Tongue (tissue), 1 donor: ENCODE results near the gene RPS4Y2. TPM values are rescaled to one million over a fixed set of nuclear protein-coding genes. Genes with fewer than 3 reads are reported as not detected.

Source experiments
- total RNA-seq: library from RNA; depleted of rRNA; stranded (reverse); fragments of >200 nt; gene quantifications from one replicate; pipeline ENCODE4 v1.2.3, GENCODE V29; 2014

Gene RPS4Y2
- total RNA-seq, 1 donor from 2014 or later: not detected

Other genes with a start within 250 kb of the RPS4Y2 start
- gene EIF1AY, start 180.3 kb upstream of the RPS4Y2 start, total RNA-seq: not detected